ENCODE results near the gene LARP6.

LARP6 gene

DNA sequence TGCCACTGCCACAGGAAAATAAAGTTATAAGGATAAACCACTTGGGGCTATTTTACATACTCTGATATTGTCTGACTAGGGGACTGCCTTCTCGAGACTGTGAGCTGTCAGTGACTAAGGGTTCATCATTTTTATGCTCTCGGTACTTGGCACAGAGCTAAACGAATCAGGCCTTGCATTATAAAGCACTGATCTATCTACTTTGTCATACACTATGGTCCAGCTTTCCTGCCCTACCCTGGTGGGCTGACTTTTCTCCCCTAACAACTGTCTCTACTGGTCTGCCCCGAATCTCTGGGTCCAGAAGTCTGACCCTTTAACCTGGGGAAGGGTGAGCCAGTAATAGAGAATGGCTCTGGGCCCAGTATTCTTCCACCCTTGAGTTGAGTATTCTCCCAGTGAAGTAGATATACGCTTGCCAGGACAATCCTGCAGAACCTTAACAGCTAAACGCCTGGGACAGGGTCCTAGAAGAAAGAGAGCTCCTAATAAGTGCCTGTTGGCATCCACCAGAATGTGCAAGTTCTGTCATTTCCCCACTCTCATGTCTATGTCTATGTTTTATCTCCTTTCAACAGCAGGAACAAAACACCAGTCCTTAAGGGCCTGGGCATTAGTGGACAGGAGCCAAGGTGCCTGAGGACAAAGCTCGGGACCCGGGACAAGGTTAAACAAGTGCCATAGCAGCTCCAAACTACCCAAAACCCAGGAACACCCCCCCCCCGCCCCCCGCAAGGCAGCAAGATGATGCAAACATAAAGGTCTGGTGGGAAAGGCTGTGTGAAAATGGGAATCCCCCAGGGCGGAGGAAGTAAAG, 1.2 kb downstream of the LARP6 start:
- H3K36me3 ChIP-seq (ENCODE audit: control insufficient read depth, insufficient read depth, low read length), result no peaks in the 10 kb centered on the region
- no peak for DNase-seq (ENCODE audit: extremely low read depth, insufficient read length)
- H3K4me3 ChIP-seq (replicated peaks; ENCODE audit: low read depth, low read length), result peak overlapping the region; percentile 64
- TF ChIP-seq, protein P1, sequence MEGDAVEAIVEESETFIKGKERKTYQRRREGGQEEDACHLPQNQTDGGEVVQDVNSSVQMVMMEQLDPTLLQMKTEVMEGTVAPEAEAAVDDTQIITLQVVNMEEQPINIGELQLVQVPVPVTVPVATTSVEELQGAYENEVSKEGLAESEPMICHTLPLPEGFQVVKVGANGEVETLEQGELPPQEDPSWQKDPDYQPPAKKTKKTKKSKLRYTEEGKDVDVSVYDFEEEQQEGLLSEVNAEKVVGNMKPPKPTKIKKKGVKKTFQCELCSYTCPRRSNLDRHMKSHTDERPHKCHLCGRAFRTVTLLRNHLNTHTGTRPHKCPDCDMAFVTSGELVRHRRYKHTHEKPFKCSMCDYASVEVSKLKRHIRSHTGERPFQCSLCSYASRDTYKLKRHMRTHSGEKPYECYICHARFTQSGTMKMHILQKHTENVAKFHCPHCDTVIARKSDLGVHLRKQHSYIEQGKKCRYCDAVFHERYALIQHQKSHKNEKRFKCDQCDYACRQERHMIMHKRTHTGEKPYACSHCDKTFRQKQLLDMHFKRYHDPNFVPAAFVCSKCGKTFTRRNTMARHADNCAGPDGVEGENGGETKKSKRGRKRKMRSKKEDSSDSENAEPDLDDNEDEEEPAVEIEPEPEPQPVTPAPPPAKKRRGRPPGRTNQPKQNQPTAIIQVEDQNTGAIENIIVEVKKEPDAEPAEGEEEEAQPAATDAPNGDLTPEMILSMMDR (IDR thresholded peaks at IDR 0.05; ENCODE audit: insufficient read depth, low read length, poor library complexity, severe bottlenecking), result no peak
- no peaks in the 10 kb centered on the region for H3K27me3 ChIP-seq (replicated peaks; ENCODE audit: control insufficient read depth, insufficient read depth, low read length)

DNA sequence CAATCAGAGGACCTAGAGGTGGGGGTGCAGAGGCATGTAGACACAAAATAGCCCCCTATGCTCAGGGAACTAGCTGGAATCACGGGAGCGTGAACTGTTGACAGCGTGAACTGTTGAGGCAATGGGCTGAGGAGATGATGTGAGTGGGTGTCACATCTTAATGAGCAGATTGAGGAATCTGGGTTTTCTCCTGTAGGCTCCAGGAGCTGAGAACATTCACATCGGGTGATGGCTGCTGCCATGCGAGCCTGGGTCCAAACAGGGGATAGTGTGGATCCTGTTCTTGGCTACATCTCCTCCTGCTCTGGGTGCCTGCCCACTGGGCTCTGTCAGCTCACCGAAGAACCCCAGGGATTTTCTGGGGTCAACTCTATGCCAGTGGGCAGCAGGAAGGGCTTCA, 2.1 kb downstream of the LARP6 start:
- Histone ChIP-seq H3K27me3 (replicated peaks; ENCODE audit: control insufficient read depth, insufficient read depth, low read length) (no peaks in the 10 kb centered on the region), H3K36me3 (ENCODE audit: control insufficient read depth, insufficient read depth, low read length) (no peaks in the 10 kb centered on the region), H3K4me3 (replicated peaks; ENCODE audit: low read depth, low read length) (no peak overlapping the region)
- no peak for DNase-seq (ENCODE audit: extremely low read depth, insufficient read length)
- TF ChIP-seq, protein P1 (IDR thresholded peaks at IDR 0.05; ENCODE audit: insufficient read depth, low read length, poor library complexity, severe bottlenecking), result no peak

DNA sequence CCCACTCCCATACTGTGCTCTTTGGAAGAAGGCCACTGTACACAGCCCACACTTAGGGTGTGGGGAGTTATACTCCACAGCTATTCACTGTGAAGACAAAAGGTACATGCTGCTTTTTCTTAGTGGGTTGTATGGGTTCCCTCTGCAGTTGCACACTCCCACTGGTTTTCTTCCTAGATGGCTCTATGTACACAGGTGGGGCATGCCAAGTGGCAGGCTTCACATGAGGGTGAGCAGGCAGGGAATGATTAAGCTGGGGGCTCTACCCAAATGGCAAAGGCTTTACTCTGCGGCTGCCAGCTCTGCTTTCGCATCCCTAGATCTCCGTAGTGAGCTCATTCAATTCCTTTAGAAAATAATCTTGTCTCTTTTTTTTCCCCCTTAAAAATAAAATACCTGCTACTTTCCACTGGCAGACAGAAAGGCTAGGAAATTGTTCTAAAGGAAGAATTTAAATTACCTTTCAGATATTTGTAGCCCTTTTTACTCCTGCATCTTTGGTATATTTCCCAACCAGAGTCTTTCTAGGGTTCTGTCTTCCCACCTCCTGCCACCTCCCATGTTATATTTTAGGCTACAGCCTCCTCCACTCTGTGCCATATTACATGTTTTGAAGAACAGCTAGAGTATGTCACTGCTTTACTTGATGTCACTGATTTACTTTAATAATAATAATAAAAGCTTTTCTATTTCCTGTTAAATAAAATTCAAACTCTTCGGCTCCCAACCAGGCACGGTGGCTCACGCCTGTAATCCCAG, 8.2 kb downstream of the LARP6 start:
- no peak for DNase-seq (ENCODE audit: extremely low read depth, insufficient read length)
- TF ChIP-seq, protein P1 (IDR thresholded peaks at IDR 0.05; ENCODE audit: insufficient read depth, low read length, poor library complexity, severe bottlenecking), result no peak
- H3K4me3 ChIP-seq (replicated peaks; ENCODE audit: low read depth, low read length), result no peak overlapping the region
- no peaks in the 10 kb centered on the region for H3K27me3 ChIP-seq (replicated peaks; ENCODE audit: control insufficient read depth, insufficient read depth, low read length)
- no peaks in the 10 kb centered on the region for H3K36me3 ChIP-seq (ENCODE audit: control insufficient read depth, insufficient read depth, low read length)

DNA sequence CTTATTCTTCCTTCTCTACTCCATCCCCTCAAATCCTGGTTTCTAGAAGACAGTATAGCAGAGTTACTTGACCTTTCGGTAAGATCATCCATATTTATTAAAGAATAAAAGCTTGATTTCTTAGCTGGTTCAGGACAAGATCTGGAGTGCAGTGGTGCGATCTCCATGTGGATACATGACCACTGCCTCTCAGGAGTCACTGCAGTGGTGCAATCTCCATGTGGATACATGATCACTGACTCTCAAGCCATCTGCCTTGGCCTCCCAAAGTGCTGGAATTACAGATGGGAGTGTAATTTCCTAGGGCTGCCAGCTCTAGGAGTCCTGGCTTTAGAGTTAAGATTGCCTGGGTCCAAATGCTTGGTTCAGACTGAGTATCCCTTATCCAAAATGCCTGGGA, 16.5 kb downstream of the LARP6 start:
- TF ChIP-seq, protein P1 (IDR thresholded peaks at IDR 0.05; ENCODE audit: insufficient read depth, low read length, poor library complexity, severe bottlenecking), result no peak
- Histone ChIP-seq H3K27me3 (replicated peaks; ENCODE audit: control insufficient read depth, insufficient read depth, low read length) (no peaks in the 10 kb centered on the region), H3K36me3 (ENCODE audit: control insufficient read depth, insufficient read depth, low read length) (no peaks in the 10 kb centered on the region; the same call in 1 of the 2 replicates), H3K4me3 (replicated peaks; ENCODE audit: low read depth, low read length) (no peak overlapping the region)
- no peak for DNase-seq (ENCODE audit: extremely low read depth, insufficient read length)

DNA sequence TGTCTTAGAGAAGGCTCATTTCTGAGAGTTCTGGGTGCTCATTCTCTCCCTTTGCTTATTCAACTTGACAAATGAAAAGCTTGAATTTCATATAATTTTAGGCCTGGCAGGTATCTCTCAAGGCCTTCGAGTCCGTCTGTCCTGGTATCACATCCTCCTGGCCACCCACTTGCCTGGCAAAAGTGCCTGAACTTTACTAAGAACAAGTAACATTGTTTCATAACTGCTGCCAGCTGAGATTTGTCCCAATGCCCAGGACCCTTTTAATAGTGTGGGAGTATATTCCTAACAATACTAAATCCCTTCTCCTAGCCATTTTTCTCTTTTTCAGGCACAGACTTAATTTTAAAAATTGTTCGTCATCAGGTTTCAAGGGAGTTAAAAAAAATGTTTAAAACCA, 18.1 kb downstream of the LARP6 start:
- no peak for DNase-seq (ENCODE audit: extremely low read depth, insufficient read length)
- no peaks in the 10 kb centered on the region; the same call in 1 of the 2 replicates for H3K36me3 ChIP-seq (ENCODE audit: control insufficient read depth, insufficient read depth, low read length)
- no peaks in the 10 kb centered on the region for H3K27me3 ChIP-seq (replicated peaks; ENCODE audit: control insufficient read depth, insufficient read depth, low read length)
- TF ChIP-seq, protein P1 (IDR thresholded peaks at IDR 0.05; ENCODE audit: insufficient read depth, low read length, poor library complexity, severe bottlenecking), result no peak
- no peak overlapping the region for H3K4me3 ChIP-seq (replicated peaks; ENCODE audit: low read depth, low read length)
